Loucy (cell line): ENCODE data around the gene UBE2L3.

Experiments used
- H2AFZ ChIP-seq: fragments of 200-600 bp; sonication (generic); 2 replicates; pipeline ENCODE4 v1.6.0; 2016; ENCODE audit warnings: antibody characterized with exemption, mild to moderate bottlenecking, low read length, moderate library complexity
- H3F3A ChIP-seq: fragments of 200-600 bp; 2 replicates; pipeline ENCODE4 v1.6.0; 2016; ENCODE audit warnings: antibody characterized with exemption, low read depth, mild to moderate bottlenecking
- H3K27me3 ChIP-seq: fragments of 200-600 bp; sonication (generic); 2 replicates; pipeline ENCODE4 v1.6.1; 2014; ENCODE audit warnings: low read length, mild to moderate bottlenecking; ENCODE audit not compliant: insufficient read depth, poor library complexity, severe bottlenecking
- H3K36me3 ChIP-seq: fragments of 200-600 bp; sonication (generic); 2 replicates; pipeline ENCODE4 v1.6.1; 2016; ENCODE audit warnings: low read length; ENCODE audit not compliant: insufficient read depth
- H3K4me1 ChIP-seq: fragments of 200-600 bp; sonication (generic); 2 replicates; pipeline ENCODE4 v1.5.1; 2014; ENCODE audit warnings: low read length, mild to moderate bottlenecking; ENCODE audit not compliant: insufficient read depth, poor library complexity, severe bottlenecking
- H3K4me2 ChIP-seq: fragments of 200-600 bp; sonication (generic); 2 replicates; pipeline ENCODE4 v1.6.0; 2014; ENCODE audit warnings: antibody characterized with exemption, low read length, low read depth, mild to moderate bottlenecking; ENCODE audit not compliant: poor library complexity, severe bottlenecking
- H3K4me3 ChIP-seq: fragments of 200-600 bp; sonication (generic); 2 replicates; pipeline ENCODE4 v1.5.1; 2014; ENCODE audit warnings: low read length, mild to moderate bottlenecking, mixed read lengths; ENCODE audit not compliant: poor library complexity, severe bottlenecking
- H3K79me2 ChIP-seq: fragments of 200-600 bp; sonication (generic); 2 replicates; pipeline ENCODE4 v1.6.1; 2014; ENCODE audit warnings: low read length; ENCODE audit not compliant: insufficient read depth
- H3K9ac ChIP-seq: fragments of 200-600 bp; sonication (generic); 2 replicates; pipeline ENCODE4 v1.6.0; 2014; ENCODE audit warnings: mild to moderate bottlenecking, low read depth, low read length, moderate library complexity; ENCODE audit not compliant: poor library complexity, severe bottlenecking
- H3K9me2 ChIP-seq: fragments of 200-600 bp; sonication (generic); replicated peaks from 2 replicates; pipeline ENCODE4 v1.6.1; 2016; ENCODE audit warnings: low read depth, low read length, mixed read lengths
- H3K9me3 ChIP-seq: fragments of 200-600 bp; sonication (generic); 2 replicates; pipeline ENCODE4 v1.6.1; 2014; ENCODE audit warnings: mild to moderate bottlenecking, antibody characterized with exemption, low read length, low read depth; ENCODE audit not compliant: insufficient read depth
- H4K20me1 ChIP-seq: fragments of 200-600 bp; sonication (generic); 2 replicates; pipeline ENCODE4 v1.6.0; 2014; ENCODE audit warnings: antibody characterized with exemption, low read length, mild to moderate bottlenecking; ENCODE audit not compliant: insufficient read depth, poor library complexity, severe bottlenecking
- EZH2phosphoT487 ChIP-seq: fragments of 200-600 bp; IDR thresholded peaks from 2 replicates; pipeline ENCODE4 v1.6.1; 2018; ENCODE audit warnings: antibody characterized with exemption, mild to moderate bottlenecking, moderate library complexity, borderline replicate concordance
- TF ChIP-seq, protein P1 (sequence below): fragments of 200-600 bp; sonication (generic); conservative IDR thresholded peaks from 2 replicates; pipeline ENCODE4 v1.5.1; 2014; ENCODE audit warnings: mild to moderate bottlenecking, antibody characterized with exemption, low read length

The UBE2L3 gene

DNA sequence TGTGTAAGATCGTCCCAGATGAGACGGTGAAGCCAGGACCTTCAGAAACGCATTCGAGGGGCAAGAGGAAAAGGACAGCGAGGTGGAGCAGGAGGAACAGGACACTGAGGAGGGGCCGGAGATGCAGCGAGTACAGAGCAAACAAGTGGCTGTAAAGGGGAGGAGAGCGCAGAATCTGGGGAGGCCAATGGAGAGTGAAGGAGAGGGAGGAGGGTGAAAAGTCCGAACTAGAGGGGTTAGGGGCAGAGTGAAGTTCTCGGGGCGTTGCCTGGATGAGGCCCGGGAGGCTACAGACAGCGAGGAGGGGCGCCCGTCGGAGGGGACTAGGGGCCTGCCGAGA lies 89.5 kb downstream of the UBE2L3 start:
- peaks cover 37% of the 10 kb centered on the region for H3K79me2 ChIP-seq
- H2AFZ ChIP-seq = peak overlapping the region; percentile 59
- no peaks in the 10 kb centered on the region for H3K9me3 ChIP-seq
- H3K4me1 ChIP-seq = peaks cover 35% of the 10 kb centered on the region
- no peaks in the 10 kb centered on the region for H3K9me2 ChIP-seq
- peak overlapping the region; percentile 94 for H3K4me2 ChIP-seq
- H3K9ac ChIP-seq = peak overlapping the region; percentile 81
- H4K20me1 ChIP-seq = no peaks in the 10 kb centered on the region
- peak overlapping the region; percentile 86 for H3K4me3 ChIP-seq
- peaks cover 15% of the 10 kb centered on the region for H3F3A ChIP-seq
- peaks cover 5% of the 10 kb centered on the region for H3K27me3 ChIP-seq
- H3K36me3 ChIP-seq = peaks cover 10% of the 10 kb centered on the region; the same call in 1 of the 2 replicates
- TF ChIP-seq EZH2phosphoT487 = no peak
- TF ChIP-seq, protein P1, sequence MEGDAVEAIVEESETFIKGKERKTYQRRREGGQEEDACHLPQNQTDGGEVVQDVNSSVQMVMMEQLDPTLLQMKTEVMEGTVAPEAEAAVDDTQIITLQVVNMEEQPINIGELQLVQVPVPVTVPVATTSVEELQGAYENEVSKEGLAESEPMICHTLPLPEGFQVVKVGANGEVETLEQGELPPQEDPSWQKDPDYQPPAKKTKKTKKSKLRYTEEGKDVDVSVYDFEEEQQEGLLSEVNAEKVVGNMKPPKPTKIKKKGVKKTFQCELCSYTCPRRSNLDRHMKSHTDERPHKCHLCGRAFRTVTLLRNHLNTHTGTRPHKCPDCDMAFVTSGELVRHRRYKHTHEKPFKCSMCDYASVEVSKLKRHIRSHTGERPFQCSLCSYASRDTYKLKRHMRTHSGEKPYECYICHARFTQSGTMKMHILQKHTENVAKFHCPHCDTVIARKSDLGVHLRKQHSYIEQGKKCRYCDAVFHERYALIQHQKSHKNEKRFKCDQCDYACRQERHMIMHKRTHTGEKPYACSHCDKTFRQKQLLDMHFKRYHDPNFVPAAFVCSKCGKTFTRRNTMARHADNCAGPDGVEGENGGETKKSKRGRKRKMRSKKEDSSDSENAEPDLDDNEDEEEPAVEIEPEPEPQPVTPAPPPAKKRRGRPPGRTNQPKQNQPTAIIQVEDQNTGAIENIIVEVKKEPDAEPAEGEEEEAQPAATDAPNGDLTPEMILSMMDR = no peak

- Histone ChIP-seq H3F3A (peaks cover 15% of the 10 kb centered on the region), H3K4me2 (peak overlapping the region; percentile 94), H4K20me1 (no peaks in the 10 kb centered on the region), H3K36me3 (peaks cover 10% of the 10 kb centered on the region; the same call in 1 of the 2 replicates), H3K4me3 (peak overlapping the region; percentile 86), H3K9me2 (no peaks in the 10 kb centered on the region), H3K9me3 (no peaks in the 10 kb centered on the region), H3K79me2 (peaks cover 32% of the 10 kb centered on the region), H3K4me1 (peaks cover 35% of the 10 kb centered on the region), H2AFZ (peak overlapping the region; percentile 90), H3K9ac (peak overlapping the region; percentile 81), H3K27me3 (peaks cover 2% of the 10 kb centered on the region)
- TF ChIP-seq, protein P1 = peak; percentile 29; the same call in 1 of the 2 replicates
- TF ChIP-seq EZH2phosphoT487 = no peak
Observed at GRCh38 chr22:21657360-21658032, 90.0 kb downstream of the UBE2L3 start.

DNA sequence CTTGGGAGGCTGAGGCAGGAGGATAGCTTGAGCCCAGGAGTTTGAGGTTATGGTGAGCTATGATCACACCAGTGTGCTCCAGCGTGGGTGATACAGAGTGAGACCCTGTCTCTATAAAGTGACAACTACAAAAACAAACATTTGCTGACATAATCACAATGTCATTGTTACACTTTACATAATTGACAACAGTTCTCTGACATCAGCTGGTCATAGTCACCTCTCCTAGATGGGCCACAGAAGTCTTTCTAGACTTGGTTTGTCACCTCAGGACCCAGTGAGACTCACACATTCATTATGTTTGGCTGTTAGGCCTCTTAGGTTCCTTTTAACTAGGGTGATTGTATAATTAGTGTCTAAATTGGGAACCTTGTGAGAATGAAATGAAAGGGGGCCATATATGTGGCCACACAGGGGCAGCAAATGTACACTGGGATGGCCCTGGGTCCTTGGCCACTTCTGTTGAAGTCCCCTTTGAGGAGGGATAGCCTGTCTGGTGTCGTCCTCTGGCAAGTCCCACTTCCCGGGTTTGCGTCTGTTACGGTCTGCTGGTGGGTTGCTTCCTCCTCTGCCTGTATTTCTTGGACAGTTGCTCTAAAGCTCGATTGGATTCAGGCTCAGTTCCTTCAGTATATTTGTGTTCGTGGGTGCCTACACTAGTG lies 92.5 kb downstream of the UBE2L3 start:
- no peak overlapping the region for H2AFZ ChIP-seq
- no peaks in the 10 kb centered on the region for H3K27me3 ChIP-seq
- H3K9ac ChIP-seq = no peak overlapping the region
- H3K4me1 ChIP-seq = peaks cover 22% of the 10 kb centered on the region
- H4K20me1 ChIP-seq = no peaks in the 10 kb centered on the region
- TF ChIP-seq, protein P1 = no peak
- TF ChIP-seq EZH2phosphoT487 = no peak
- no peaks in the 10 kb centered on the region for H3K36me3 ChIP-seq
- H3K9me2 ChIP-seq = no peaks in the 10 kb centered on the region
- H3K4me2 ChIP-seq = no peak overlapping the region
- peaks cover 13% of the 10 kb centered on the region; the same call in 1 of the 2 replicates for H3K79me2 ChIP-seq
- H3K9me3 ChIP-seq = no peaks in the 10 kb centered on the region
- H3F3A ChIP-seq = peaks cover 15% of the 10 kb centered on the region
- no peak overlapping the region for H3K4me3 ChIP-seq
